ENCODE results near the gene TESMIN.

Gene TESMIN

DNA sequence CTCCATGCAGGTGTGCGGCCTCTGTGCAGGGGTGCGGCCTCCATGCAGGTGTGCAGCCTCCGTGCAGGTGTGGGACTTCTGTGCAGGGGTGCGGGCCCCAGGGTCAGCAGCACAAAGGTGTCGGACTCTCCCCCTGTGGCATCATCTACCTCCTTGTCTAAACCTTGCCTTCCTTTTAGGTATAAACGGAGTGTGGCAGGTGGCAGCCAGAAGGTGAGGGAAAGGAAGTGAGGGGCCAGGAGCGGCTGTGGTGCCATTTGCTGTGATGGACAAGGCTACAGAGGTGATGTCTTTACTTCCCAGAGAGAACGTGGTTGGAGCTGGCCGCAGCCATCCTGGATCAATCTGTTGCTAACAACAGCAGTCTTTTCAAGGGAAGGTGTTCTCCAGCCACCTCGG is 57.8 kb downstream of the TESMIN start:
- H3K4me3 ChIP-seq (ENCODE audit: low read depth, low read length), result no peak overlapping the region
- DNase-seq (ENCODE audit: low read depth), result no peak
- TF ChIP-seq, protein P1, sequence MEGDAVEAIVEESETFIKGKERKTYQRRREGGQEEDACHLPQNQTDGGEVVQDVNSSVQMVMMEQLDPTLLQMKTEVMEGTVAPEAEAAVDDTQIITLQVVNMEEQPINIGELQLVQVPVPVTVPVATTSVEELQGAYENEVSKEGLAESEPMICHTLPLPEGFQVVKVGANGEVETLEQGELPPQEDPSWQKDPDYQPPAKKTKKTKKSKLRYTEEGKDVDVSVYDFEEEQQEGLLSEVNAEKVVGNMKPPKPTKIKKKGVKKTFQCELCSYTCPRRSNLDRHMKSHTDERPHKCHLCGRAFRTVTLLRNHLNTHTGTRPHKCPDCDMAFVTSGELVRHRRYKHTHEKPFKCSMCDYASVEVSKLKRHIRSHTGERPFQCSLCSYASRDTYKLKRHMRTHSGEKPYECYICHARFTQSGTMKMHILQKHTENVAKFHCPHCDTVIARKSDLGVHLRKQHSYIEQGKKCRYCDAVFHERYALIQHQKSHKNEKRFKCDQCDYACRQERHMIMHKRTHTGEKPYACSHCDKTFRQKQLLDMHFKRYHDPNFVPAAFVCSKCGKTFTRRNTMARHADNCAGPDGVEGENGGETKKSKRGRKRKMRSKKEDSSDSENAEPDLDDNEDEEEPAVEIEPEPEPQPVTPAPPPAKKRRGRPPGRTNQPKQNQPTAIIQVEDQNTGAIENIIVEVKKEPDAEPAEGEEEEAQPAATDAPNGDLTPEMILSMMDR (IDR thresholded peaks at IDR 0.05; ENCODE audit: insufficient read depth, low read depth, low read length, missing control alignments), result no peak

- TF ChIP-seq, protein P1 (IDR thresholded peaks at IDR 0.05; ENCODE audit: insufficient read depth, low read depth, low read length, missing control alignments), result no peak
- no peak overlapping the region for H3K4me3 ChIP-seq (ENCODE audit: low read depth, low read length)
- no peak for DNase-seq (ENCODE audit: low read depth)
Observed at GRCh38 chr11:68692871-68693483, 58.3 kb downstream of the TESMIN start.

DNA sequence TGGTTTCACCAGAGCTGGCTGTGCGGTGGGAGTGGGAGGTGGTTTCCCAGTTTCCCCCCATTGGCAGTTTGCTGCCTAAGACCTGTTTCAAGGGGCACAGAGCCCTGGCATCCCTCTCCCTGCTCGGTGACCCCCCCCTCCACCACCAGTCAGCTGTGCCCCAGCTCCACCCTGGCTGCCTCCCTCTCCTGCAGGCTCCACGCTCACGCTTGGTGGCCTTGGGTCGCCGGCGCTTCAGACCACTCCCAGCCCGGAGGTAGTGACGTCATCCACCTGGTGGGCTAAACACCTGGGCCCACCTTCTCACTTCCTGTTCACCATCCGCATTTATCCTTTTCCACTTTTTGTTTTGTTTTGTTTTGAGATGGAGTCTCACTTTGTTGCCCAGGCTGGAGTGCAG is 59.2 kb downstream of the TESMIN start:
- H3K4me3 ChIP-seq (ENCODE audit: low read depth, low read length), result no peak overlapping the region
- DNase-seq (ENCODE audit: low read depth), result no peak
- TF ChIP-seq, protein P1 (IDR thresholded peaks at IDR 0.05; ENCODE audit: insufficient read depth, low read depth, low read length, missing control alignments), result no peak

GRCh38 chr11:68691402-68691784 is 59.9 kb downstream of the TESMIN start:
- H3K4me3 ChIP-seq (ENCODE audit: low read depth, low read length), result no peak overlapping the region
- TF ChIP-seq, protein P1 (IDR thresholded peaks at IDR 0.05; ENCODE audit: insufficient read depth, low read depth, low read length, missing control alignments), result no peak
- DNase-seq (ENCODE audit: low read depth), result no peak

DNA sequence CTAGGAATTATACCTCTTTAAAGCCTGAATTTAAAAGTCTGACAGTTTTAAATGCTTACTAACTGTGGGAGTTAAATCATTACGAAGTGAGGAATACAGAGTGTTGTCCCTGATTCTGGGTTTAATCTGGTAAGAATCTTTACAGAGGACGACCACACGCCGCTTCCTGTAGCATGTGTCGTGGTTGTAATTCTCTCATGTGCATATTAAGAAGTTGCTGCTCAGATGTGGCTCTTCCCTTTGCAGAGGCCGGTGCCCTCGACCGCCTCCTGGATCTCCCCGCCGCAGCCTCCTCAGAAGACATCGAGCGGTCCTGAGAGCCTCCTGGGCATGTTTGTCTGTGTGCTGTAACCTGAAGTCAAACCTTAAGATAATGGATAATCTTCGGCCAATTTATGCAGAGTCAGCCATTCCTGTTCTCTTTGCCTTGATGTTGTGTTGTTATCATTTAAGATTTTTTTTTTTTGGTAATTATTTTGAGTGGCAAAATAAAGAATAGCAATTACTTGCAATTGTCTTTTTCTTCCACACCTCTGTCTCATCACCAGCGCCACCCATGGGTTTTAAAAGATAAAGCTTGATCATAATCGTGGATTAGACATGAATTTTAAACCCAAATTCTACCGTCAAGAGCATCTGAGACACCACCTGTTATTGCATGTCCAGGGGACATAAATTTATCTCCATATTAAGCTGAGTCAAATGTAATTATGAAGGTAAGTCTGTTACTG is 60.5 kb downstream of the TESMIN start:
- DNase-seq (ENCODE audit: low read depth), result no peak
- H3K4me3 ChIP-seq (ENCODE audit: low read depth, low read length), result no peak overlapping the region
- TF ChIP-seq, protein P1 (IDR thresholded peaks at IDR 0.05; ENCODE audit: insufficient read depth, low read depth, low read length, missing control alignments), result no peak

- DNase-seq (ENCODE audit: low read depth), result no peak
- TF ChIP-seq, protein P1 (IDR thresholded peaks at IDR 0.05; ENCODE audit: insufficient read depth, low read depth, low read length, missing control alignments), result no peak
- H3K4me3 ChIP-seq (ENCODE audit: low read depth, low read length), result no peak overlapping the region
Observed at GRCh38 chr11:68689737-68690625, 61.3 kb downstream of the TESMIN start.
